GM21619 (cell line): ENCODE data around the gene RGS10.

ENCODE experiments used
- ATAC-seq: cut with Tn5 transposase; IDR thresholded peaks from one replicate; pipeline ENCODE4 v1.9.1; 2021; ENCODE audit not compliant: unreplicated experiment

The RGS10 gene

DNA sequence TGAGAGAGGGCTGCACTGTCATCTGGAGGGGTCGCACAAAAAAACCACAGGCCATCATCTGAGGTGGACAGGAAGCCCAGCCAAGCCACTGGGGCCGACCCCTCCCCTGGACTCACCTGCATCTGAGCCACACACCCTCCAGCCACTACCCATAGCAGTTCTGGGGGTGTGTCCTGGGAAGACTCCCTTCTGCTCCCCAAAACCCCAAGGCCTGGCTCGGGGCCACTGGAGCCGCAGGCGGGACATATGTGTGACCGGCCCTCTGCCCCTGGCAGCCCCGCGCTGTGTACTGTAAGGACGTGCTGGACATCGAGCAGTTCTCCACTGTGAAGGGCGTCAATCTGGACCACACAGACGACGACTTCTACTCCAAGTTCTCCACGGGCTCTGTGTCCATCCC, 90.1 kb downstream of the RGS10 start:
- no peak for ATAC-seq

DNA sequence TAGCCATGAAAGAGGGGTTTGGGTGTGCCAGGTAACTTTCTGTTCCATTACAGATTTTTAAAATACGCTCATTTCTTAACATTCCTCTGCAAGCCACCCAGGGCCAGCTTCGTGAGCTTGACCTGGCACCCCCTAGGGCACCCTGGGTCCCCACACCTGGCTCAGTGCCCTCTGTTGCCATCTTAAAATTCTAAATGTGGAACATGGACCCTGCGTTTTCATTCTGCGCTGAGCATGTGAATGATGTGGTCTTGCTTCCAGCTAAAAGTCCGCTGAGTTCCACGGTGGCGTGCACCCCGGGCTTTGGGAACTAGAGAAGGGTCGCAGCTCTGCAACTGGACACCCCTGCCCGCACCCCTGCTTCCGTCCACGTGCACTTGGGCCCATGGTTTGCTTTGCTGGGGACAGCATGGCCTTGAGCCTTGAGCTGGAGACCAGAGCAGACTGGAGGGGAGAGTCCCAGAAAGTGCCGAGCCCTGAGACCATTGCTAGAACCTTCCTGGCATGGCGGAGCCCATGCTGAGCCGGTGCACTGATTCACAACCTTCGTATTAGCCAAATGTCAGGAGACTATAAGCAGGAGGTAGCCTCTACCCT, 91.1 kb downstream of the RGS10 start:
- ATAC-seq: no peak

DNA sequence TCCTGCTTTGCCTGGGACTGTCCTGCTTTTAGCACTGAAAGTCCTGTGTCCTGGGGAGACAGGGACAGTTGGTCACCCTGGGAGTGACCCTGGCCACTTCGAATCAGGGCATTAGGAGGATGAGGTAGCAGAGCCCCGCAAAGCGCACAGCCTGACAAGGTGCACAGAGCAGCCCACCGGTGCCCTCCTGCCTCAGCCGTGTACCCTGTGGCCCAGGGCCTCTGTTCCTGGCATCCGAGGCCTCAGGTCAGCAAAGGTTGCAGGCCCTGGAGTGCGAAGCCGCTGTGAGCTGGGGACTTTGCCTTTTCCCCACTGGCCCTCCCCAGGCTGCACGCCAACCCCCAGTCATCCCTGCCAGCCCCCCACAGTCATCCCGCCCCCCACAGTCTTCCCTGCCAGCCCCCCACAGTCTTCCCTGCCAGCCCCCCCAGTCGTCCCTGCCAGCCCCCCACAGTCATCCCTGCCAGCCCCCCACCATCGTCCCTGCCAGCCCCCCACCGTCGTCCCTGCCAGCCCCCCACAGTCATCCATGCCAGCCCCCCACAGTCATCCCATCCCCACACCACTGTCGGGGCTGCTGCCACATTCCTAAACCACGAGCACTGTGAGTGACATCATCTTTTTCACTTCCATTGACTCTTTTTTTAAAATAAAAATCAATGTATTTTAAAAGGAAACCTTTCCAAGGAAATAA, 91.8 kb downstream of the RGS10 start:
- no peak for ATAC-seq
